Non-pigmented ciliary epithelial cell (primary cell): ENCODE data around the gene FAAP20.

Experiments
- DNase-seq: peaks from one replicate; pipeline ENCODE4 v3.0.0-alpha.2; 2010; ENCODE audit warnings: low read depth

Gene FAAP20

DNA sequence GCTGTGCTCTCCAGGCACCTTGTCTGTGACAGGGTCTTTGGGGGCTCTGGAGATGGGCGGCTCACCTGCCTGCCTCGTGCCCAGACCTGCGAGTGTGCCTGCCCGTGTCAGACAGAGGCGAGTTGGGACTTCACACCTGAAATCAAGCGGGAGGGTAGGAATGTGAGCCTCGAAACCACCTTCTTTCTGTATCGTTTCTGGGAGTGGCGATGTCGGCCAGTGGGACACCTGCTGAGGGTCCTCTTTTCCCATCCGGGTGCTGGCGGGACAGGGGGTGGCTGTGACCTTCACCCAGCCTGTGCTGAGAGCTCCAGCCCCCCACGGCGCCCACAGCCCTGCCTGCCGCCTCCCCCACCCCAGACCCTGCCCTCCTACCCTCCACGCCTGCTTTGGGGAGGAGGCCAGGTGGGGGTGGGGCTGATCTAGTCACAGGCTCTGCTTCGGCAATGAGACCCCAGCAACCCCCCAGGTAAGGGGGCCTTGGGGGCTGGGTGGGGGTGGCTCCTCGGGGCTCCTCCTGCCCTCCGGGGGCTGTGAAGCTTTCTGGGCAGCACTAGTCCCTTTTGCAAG lies 15.6 kb upstream of the FAAP20 start:
- no peak for DNase-seq

GRCh38 chr1:2209400-2210083 lies 15.0 kb upstream of the FAAP20 start:
- no peak for DNase-seq

DNA sequence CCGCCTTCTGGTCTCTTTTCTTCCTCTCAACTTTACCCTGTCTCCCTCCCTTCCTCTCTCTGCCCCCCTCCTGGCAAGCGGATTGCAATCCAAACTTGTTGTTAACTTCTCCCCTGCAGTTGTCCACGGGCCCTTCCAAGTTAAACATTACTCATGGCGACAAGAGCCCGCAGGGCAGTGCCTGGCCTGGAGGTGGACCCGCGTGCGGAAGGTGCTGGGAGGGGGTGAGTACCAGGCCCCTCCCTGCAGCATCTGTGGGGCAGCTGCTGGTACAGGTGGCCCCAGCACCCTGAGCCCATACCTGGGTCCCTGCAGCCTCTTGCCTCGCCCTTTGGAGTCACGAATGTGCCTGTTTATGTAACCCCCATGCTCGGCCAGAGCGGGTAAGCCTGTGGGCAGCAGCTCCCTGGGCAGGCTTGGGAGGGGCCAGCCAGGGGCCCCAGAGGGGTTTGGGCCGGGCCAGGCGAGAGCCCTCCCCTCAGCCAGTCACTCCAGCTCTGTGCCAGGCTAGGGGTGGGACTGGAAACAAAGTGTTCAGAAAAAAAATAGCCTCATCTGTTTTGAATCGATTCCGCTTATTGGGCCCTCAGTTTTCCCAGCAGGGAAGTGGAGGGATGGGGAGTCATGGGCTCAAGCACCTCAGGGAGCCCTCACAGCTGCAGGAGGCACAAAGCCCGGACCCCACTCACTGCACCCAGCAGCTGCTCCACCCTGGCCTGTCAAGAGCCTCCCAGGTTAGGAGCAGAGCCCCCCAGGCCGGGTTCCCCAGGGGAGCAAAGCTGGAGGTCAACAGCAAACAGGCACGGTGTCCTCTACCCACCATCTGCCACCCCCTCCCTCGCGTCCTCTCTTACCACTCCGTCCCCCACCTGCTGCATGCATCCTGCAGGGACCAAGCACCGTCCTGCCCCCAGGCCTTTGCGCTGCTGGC lies 14.0 kb upstream of the FAAP20 start:
- no peak for DNase-seq

- DNase-seq, result no peak
Measured at GRCh38 chr1:2206813-2207487, 12.4 kb upstream of the FAAP20 start.

DNA sequence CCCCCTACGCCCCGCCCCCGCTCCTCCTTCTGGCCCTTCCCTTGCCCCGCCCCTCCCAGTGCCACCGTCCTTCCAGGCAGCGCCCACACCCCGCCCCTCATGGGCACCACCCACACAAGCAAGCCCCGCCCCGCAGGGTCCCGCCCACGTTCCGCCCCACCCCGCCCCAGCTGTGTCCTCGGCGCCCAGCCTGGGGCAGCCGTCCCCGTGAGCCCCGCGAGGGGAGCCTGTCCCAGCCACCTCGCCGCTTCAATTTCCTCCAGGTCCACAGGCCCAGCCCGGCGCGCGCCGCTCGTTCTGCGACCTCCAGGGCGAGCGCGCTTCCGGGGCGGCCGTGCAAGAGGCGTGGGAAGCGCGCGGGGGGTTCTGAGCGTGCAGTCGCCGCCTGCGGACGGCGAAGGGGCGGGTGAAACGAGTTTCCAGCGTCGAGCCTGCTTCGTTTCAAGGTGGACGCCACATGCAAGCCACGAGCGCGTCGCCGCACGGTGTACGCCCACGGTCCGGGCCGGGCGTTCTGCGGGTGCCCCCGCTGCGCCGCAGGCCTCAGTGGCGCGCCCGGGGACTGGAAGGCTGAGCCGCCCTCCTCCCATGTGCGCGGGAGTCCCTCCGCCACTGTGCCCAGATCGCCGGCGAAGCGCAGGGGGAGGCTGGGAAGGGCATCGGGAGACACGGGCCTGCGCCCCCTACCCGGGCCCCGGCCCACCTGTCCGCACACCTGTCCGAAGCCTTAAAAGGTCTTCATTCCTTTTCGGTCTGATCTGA lies 10.8 kb upstream of the FAAP20 start:
- DNase-seq, result no peak

- no peak for DNase-seq
Measured at GRCh38 chr1:2204415-2205190, 10.0 kb upstream of the FAAP20 start.

DNA sequence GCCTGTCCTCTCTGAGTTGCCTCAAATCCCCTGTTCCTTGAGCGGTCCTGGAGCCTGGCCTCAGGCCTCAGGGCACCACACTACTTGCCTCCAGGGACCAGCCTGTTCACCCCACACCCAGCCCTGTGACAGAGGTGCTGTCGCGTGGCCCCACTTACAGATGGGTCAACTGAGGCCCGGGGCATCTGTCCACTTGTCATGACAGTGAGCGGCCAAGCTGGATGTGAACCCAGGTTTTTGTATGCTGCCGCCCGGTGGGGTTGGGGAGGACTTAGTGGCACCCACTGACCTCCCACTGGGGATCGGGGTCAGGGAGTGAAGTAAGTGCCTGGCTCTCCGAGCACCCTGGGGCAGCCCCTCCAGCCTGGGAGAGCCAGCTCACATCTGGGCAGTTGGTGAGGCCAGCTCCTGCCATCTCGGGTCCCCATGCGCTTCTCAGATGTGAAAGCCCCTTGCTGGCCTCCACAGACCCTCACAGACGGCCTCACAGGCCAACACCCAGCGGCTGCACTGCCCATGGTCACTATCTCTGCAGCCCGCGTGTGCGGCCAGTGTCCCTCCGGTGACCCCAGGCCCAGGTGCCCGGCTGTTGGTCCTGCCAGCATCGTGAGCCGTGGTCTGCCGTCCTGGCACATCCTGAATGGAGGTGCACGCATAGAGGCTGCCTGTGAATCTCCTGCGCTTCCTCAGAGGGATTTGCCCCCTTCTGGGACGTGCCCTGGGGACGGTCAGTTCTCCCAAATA lies 9.3 kb upstream of the FAAP20 start:
- DNase-seq, result no peak

- no peak for DNase-seq
Measured at GRCh38 chr1:2202843-2203601, 8.4 kb upstream of the FAAP20 start.

DNA sequence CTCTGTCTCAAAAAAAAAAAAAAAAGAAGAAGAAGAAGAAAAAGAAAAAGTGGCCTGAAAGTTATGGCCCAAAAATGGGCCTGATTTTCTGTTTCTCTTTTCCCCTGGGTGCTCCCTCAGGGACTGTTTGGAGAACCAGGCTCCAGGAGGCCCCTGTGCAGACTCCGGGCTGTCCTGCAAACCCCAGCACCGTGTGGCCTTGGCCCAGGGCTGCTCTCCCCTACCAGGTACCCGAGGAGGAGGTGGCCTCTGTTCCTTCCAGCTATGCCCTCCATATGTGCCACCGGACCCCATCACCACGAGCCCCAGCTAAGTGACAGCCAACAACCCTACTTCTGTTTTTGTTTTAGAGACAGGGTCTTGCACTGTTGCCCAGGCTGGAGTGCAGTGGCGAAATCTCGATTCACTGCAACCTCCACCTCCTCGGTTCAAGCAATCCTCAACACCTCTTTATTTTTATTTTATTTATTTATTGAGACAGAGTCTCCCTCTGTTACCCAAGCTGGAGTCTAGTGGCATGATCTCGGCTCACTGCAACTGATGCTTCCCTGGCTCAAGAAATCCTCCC lies 7.5 kb upstream of the FAAP20 start:
- DNase-seq, result no peak

DNA sequence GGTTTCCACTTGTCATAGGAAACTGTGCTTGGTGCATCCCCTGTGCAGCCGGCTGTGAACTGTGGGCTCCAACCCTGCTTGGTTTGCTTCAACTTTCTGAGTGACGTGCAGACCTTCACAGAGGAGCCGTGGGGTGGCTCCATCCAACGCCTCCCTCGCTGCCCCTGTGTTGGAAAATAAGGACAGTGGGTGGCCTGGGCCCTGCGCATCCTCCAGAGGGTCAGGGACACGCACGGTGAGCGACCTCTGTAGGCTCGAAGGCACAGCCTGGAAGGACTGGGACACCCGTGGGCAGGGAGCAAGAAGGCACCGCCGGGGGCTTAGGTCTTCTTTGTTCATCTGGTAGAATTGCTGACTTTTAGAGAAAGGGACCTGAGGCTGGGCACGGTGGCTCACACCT lies 6.5 kb upstream of the FAAP20 start:
- no peak for DNase-seq

DNA sequence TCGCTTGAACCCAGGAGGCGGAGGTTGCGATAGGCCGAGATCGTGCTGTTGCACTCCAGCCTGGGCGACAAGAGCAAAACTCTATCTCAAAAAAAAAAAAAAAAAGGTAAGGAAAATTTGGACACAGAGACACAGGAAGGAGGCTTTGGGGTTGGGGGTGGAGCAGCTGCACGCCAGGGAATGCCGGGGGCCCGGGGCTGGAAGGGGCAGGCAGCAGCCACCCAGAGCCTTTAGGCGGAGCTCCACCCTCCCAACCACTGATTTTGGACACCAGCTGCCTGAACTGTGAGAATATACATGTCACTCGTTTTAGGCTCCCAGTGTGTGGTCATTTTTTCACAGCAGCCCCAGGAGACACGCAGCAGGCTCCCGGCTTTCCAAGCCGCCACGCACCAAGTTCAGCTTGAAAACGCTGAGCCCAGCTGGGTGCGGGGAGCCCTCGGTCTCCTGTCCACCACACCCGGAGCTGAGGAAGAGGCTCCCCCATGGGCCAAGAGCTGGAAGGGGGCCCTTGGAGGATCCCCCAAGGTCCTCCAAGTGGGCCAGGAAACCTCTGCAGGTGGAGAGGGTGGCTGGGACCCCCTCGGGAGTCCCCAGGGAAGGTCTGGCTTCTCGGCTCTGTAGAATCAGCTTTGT lies 5.9 kb upstream of the FAAP20 start:
- no peak for DNase-seq

DNA sequence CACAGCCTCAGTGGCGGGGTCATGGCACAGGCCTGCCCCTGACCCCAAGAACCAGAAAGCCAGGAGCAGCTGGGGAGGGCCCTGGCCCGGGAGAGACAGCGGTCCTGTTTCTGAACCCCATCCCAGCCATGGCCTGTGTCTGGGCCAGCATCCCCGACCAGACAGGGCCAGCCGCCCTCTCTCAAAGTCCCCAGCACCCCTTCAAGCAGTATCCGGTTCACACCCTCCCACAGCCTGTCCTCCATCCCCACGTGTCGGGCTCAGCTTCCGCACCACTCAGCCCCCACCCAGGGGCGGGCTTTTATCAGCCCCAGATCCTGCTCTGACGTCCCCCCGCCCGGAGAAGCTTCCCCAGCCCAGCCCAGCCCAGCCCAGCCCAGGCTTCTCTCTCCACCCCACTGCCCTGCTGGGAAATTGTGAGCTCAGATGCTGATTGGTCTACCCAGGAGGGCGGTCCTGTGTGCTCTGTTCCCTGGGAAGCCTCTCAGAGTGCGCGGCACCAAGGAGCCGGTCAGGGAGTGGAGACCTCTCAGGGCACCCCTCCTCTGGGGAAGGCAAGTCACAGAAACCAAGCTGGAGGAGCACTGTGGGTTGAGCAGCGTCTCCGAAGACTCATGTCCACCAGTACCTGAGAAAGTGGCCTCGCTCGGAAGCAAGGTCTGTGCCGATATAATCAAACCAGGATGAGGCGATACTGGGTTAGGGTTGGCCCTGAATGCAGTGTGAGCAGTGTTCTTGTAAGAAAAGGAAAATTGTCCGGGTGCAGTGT lies 4.7 kb upstream of the FAAP20 start:
- DNase-seq, result no peak

GRCh38 chr1:2198571-2198970 lies 4.0 kb upstream of the FAAP20 start:
- no peak for DNase-seq

GRCh38 chr1:2197707-2198165 lies 3.2 kb upstream of the FAAP20 start:
- DNase-seq, result no peak

- no peak for DNase-seq
Measured at GRCh38 chr1:2196901-2197638, 2.5 kb upstream of the FAAP20 start.

DNA sequence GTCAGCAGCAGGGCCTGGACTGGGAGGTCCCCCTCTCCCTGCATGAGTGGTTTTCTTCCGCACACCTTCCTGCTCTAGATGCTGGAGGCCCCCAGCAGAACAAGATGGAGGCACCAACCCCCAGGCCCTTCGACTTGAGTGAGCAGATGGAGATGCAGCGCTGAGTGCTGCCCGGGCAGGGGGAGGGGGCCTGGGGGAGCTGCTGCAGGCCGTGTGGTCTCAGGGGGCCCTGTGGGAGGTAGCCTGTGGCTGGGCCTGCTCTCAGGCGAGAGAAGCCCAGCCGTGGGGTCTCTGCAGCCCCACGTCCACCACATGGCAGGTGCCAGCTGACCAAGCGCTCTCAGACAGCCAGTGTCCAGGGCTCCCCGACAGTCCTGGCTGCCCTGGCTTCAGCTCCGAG lies 1.2 kb upstream of the FAAP20 start:
- no peak for DNase-seq
